ENCODE results near the gene SLC5A4. TPM values are rescaled to one million over a fixed set of nuclear protein-coding genes. Genes with fewer than 3 reads are reported as not detected.

Gene SLC5A4
- total and polyA plus RNA-seq, 10 of the 15 experiments (the other 5 are each of a cell fraction or from before 2014, with no cell fraction given) = not detected

DNA sequence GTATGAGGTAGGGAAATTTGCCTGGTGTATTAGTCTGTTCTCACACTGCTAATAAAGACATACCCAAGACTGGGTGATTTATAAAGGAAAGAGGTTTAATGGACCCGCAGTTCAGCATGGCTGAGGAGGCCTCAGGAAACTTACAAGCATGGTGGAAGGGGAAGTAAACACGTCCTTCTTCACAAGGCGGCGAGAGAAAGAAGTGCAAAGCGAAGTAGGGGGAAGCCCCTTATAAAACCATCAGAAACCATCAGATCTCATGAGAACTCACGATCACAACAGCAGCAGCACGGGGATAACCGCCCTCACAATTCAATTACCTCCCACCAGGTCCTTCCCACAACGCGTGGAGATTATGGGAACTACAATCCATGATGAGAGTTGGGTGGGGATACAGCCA, 38.2 kb downstream of the SLC5A4 start:
- Histone ChIP-seq H3K27ac (ENCODE audit: control insufficient read depth, insufficient read depth) (no peak overlapping the region), H3K9me3 (replicated peaks; ENCODE audit: control insufficient read depth, insufficient read depth, low read length) (no peaks in the 10 kb centered on the region), H3K79me2 (ENCODE audit: control insufficient read depth, insufficient read depth, low read length) (no peaks in the 10 kb centered on the region), H4K20me1 (ENCODE audit: control insufficient read depth, insufficient read depth) (no peaks in the 10 kb centered on the region), H2AFZ (ENCODE audit: control insufficient read depth, low read depth, low read length) (no peak overlapping the region), H3K36me3 (ENCODE audit: control insufficient read depth in 2 of 2, insufficient read depth in 2 of 2, low read length in 1 of 2) (no peaks in the 10 kb centered on the region), H3K4me2 (ENCODE audit: control insufficient read depth, insufficient read depth) (no peak overlapping the region), H3K27me3 (replicated peaks in 1 of 2; ENCODE audit: control insufficient read depth in 2 of 2, insufficient read depth in 2 of 2, low read length in 1 of 2) (no peaks in the 10 kb centered on the region), H3K4me3 (no peak overlapping the region), H3K4me1 (ENCODE audit: control insufficient read depth, insufficient read depth, low read length) (no peaks in the 10 kb centered on the region), H3K9ac (ENCODE audit: control insufficient read depth, insufficient read depth, low read length) (no peak overlapping the region)
- no peak for DNase-seq (ENCODE audit: low read depth, low spot score)
- ATAC-seq = no peak
- no TSS peak for BruUV-seq (replicated peaks)
- intact Hi-C loops (cut with micrococcal nuclease; ENCODE audit: unreplicated experiment) (no loop called here), in situ Hi-C loops (cut with MboI) (no loop called here)
- TF ChIP-seq SIX5 (IDR thresholded peaks at IDR 0.05; ENCODE audit: low read depth, low read length, severe bottlenecking) (no peak), FOXM1 (IDR thresholded peaks at IDR 0.05; ENCODE audit: low read depth, low read length) (no peak), BHLHE40 (IDR thresholded peaks at IDR 0.05; ENCODE audit: borderline replicate concordance in 1 of 2, low read depth in 2 of 2, low read length in 1 of 2) (no peak), RAD51 (IDR thresholded peaks at IDR 0.05) (no peak), TCF3 (IDR thresholded peaks at IDR 0.05; ENCODE audit: borderline replicate concordance, insufficient read depth, low read depth, low read length) (no peak), PAX5 (IDR thresholded peaks at IDR 0.05; ENCODE audit: borderline replicate concordance, low read depth, low read length) (no peak)
- TF ChIP-seq, protein P1, sequence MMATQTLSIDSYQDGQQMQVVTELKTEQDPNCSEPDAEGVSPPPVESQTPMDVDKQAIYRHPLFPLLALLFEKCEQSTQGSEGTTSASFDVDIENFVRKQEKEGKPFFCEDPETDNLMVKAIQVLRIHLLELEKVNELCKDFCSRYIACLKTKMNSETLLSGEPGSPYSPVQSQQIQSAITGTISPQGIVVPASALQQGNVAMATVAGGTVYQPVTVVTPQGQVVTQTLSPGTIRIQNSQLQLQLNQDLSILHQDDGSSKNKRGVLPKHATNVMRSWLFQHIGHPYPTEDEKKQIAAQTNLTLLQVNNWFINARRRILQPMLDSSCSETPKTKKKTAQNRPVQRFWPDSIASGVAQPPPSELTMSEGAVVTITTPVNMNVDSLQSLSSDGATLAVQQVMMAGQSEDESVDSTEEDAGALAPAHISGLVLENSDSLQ (IDR thresholded peaks at IDR 0.05) = no peak
- TF ChIP-seq, protein P2, sequence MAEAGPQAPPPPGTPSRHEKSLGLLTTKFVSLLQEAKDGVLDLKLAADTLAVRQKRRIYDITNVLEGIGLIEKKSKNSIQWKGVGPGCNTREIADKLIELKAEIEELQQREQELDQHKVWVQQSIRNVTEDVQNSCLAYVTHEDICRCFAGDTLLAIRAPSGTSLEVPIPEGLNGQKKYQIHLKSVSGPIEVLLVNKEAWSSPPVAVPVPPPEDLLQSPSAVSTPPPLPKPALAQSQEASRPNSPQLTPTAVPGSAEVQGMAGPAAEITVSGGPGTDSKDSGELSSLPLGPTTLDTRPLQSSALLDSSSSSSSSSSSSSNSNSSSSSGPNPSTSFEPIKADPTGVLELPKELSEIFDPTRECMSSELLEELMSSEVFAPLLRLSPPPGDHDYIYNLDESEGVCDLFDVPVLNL (IDR thresholded peaks at IDR 0.05; ENCODE audit: low read depth, low read length) = no peak
- TF ChIP-seq, protein P3, sequence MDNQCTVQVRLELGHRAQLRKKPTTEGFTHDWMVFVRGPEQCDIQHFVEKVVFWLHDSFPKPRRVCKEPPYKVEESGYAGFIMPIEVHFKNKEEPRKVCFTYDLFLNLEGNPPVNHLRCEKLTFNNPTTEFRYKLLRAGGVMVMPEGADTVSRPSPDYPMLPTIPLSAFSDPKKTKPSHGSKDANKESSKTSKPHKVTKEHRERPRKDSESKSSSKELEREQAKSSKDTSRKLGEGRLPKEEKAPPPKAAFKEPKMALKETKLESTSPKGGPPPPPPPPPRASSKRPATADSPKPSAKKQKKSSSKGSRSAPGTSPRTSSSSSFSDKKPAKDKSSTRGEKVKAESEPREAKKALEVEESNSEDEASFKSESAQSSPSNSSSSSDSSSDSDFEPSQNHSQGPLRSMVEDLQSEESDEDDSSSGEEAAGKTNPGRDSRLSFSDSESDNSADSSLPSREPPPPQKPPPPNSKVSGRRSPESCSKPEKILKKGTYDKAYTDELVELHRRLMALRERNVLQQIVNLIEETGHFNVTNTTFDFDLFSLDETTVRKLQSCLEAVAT (IDR thresholded peaks at IDR 0.05) = no peak
- CTCF ChIA-PET = no interaction called here
- no peak for FAIRE-seq
- RAD21 ChIA-PET (ENCODE audit: unreplicated experiment) = no interaction called here
- WGBS (ENCODE audit: insufficient coverage, insufficient replicate concordance, low lambda C conversion rate, missing lambda C conversion rate) = 45% methylated on average over 10 of the region's 10 CpGs
- SMC1A ChIA-PET (ENCODE audit: uncharacterized antibody, unreplicated experiment) = no interaction called here
- POLR2A ChIA-PET = no interaction called here
